ENCODE data around the gene MCF2L2.
"Not testable (repeated sequence)": the region's sequence is repeated elsewhere in the genome, so short reads cannot be mapped to it uniquely, and the experiment has no call there.

The MCF2L2 gene

GRCh38 chr3:183167975-183168374 lies 260.4 kb downstream of the MCF2L2 start:
- not testable (repeated sequence) for DNase-seq (ENCODE audit: low read depth in 2 of 2)

GRCh38 chr3:183163563-183163962 lies 264.9 kb downstream of the MCF2L2 start:
- DNase-seq (ENCODE audit: low read depth in 2 of 2): no peak

DNA sequence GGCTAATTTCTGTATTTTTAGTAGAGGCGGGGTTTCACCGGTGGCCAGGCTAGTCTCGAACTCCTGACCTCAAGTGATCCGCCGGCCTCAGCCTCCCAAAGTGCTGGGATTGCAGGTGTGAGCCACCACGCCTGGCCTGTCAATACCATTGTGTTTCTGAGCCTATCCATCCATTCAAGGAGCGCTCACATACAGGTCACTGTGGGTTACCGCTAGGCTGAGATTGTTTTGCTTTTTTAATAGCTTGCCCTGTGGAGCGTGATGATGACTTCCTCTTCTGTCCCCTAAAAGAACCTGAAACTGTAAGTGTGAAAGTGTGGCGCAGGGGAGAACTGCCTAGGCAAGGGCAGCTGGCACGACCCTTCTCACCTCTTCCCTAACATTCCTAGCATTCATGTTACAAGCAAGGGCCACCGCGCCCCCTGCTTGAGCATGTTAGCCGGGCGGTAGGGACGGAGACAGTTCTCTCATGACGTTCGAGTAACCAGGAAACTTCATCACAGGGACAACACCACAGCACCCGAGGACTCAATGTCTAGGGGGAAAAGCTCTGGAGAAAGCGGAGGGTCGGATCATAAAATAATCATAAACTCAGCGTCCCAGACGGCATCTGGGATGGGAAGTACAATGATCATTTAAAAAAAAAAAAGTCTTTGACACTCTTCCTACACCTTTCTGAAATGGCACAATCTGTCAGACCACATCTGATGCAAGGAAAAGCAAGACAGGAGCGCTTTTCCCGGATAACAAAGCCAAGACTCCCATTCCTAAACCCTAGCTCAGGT lies 266.7 kb downstream of the MCF2L2 start:
- DNase-seq (ENCODE audit: low read depth in 2 of 2): no peak

DNA sequence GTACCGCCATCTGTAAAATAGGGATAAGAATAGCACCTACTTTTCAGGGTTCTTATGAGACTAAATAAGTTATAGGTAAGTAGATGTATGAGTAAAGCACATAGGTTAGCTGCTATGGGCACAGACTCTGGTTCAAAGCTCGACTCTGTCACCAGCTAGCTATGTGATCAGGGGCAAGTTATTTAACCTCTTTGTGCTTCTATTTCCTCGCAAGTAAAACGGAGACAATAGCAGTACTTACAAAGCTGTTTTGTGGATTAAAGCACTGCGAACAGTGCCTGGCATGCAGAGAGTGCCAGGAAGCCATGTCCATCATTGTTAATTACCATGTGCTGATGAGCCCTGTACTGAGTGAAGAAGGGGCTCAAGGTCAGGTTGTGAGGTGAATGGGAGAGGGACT lies 267.8 kb downstream of the MCF2L2 start:
- no peak for DNase-seq (ENCODE audit: low read depth in 2 of 2)

DNA sequence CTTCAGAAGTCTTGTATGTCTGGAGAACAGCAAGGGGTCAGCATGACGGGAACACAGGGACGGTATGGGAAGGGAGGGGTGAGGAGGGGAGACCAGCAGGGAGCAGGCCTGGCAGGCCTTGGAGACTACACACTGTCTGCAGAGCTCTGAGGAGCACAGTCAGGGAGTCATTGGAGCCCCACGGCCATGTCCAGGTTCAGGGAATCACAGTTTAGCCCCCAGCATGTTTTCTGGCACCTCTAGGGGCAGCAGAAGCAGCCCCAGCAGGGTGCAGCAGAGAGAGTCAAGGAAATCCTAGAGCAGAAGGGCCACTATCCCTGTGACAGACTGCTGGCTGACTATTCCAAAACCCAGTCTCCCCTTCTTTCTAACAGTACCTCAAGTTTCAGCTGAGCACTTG lies 269.1 kb downstream of the MCF2L2 start:
- DNase-seq (ENCODE audit: low read depth in 2 of 2): no peak

GRCh38 chr3:183158551-183159006 lies 269.8 kb downstream of the MCF2L2 start:
- DNase-seq (ENCODE audit: low read depth in 2 of 2): peak in 1 of 2 donors; percentile 52

DNA sequence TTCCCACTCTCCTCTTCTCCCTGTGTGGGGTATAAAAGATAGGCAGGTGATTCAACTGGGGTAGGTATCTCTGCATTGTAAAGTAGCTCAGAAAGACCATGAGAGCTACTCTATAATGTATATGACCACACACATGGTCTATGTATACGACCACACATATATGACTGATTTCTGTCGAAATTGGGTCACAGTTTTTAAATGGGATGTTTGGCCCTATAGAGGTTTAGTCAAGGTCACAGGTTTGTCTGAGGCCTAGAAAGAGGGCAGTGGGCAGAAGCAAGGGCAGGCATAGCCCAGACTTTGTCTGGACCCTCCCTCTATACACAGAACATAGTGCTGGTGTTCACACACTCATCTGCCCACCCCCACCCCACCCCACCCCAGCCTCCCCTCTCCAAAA lies 270.3 kb downstream of the MCF2L2 start:
- no peak for DNase-seq (ENCODE audit: low read depth in 2 of 2)

DNA sequence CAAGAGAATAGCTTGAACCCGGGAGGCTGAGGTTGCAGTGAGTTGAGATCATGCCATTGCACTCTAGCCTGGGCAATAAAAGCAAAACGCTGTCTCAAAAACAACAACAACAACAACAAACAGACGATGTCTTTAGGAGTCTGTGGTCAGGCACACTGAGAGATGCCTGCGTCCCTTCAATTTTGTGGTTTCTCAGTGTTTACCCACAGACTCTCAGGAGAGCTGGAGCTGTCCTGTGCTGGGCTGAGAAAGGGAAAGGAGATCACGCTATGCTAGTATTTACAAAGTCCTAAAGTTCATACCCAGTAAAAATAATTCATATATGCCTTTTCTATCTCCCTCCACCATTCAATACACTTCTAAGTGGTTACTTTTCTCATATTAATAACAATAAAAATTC lies 272.2 kb downstream of the MCF2L2 start:
- no peak for DNase-seq (ENCODE audit: low read depth in 2 of 2)

GRCh38 chr3:183155499-183155898 lies 272.9 kb downstream of the MCF2L2 start:
- no peak for DNase-seq (ENCODE audit: low read depth in 2 of 2)

DNA sequence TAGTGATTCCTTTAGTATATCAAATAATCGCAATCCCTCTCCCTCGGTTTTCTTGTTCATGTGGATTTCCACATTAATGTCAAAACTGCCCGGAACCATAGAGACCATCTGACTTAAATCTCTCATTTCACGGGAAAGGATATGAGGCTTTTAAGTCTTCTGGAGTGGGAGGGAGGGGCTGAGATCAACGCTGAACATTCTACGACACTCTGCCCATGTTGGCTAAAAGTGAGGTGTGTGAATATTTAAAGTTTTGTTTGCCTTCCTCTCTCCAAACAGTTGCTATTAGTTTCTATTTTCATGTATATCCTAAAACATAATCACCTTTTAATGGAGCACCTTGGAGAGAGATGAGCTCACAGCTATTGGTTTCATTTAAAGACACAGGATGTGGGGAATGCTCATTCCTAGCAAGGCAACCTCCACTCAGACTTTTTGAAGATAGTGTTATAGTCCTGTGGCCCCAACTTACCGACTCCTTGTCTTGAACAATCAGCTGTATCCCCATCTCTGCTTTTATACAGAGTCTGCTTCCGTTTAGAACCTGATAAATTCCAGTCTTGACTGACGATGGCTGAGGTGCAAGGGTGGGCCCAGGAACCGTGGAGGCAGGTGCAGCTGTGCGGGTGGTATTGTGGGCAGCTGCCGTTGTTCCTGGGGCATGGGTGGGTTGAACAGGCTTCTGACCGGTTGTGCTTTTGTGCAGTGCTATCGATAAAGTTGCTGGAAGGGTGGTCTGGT lies 275.0 kb downstream of the MCF2L2 start:
- DNase-seq (ENCODE audit: low read depth in 2 of 2): no peak

DNA sequence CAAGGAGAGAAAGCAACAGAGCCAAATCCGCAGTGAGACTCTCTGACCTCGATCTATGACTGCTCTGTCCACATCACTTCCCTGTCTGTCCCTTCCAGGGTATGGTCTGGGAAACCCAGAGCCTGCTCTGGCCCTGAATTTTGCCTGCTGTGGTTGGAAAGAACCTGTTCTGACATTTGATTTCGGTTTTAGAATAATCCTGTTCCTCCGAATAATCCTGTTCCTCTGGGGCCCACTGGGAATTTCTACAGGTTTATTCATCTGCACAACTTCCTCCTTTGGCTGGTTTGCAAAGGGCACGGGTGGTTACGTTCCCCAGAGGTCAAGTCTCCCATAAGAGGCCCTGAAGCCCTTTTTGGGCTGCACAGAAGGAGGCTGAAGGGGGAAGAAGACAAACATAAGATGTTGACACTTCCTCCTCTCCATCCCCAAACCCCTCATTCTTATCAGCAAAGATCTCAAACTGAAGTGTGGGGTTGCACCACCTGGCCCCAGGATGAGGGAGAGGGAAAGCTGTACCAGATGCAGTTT lies 276.5 kb downstream of the MCF2L2 start:
- DNase-seq (ENCODE audit: low read depth in 2 of 2): no peak

- no peak for DNase-seq (ENCODE audit: low read depth in 2 of 2)
Measured at GRCh38 chr3:183151086-183151485, 277.3 kb downstream of the MCF2L2 start.

GRCh38 chr3:183149915-183150750 lies 278.3 kb downstream of the MCF2L2 start:
- DNase-seq (ENCODE audit: low read depth in 2 of 2): no peak

DNA sequence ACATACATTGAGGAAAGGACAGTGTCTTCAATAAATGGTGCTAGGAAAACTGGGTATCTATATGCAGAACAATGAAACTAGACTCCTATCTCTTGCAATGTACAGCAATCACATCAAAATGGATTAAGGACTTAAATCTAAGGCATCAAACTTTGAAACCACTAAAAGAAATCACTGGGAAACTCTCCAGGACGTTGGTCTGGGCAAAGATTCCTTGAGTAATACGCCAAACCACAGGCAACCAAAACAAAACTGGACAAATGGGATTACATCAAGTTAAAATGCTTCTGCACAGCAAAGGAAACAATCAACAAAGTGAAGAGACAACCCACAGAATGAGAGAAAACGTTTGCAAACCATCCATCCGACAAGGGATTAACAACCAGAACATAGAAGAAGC lies 280.4 kb downstream of the MCF2L2 start:
- no peak for DNase-seq (ENCODE audit: low read depth in 2 of 2)

- DNase-seq (ENCODE audit: low read depth in 2 of 2): no peak
Measured at GRCh38 chr3:183144363-183144762, 284.1 kb downstream of the MCF2L2 start.

DNA sequence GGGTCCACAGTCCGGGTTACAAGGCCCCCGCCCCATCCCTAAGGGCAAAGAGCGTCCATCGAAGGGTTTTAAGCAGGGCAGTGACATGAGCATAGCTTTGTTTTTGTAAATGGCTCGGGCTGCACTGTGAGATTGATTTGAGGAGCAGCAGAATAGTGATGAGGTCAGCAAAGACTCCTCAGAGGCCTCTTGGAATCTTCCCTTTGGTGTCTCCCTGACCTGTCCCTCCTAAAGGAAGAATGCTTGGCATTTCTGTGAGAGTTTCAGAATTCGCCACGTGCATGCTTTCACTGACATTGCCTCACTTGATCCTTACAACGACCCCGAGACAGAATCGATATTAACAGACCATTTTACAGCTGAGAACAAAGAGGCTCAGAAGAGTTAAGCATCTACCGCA lies 286.2 kb downstream of the MCF2L2 start:
- DNase-seq (ENCODE audit: low read depth in 2 of 2): no peak

DNA sequence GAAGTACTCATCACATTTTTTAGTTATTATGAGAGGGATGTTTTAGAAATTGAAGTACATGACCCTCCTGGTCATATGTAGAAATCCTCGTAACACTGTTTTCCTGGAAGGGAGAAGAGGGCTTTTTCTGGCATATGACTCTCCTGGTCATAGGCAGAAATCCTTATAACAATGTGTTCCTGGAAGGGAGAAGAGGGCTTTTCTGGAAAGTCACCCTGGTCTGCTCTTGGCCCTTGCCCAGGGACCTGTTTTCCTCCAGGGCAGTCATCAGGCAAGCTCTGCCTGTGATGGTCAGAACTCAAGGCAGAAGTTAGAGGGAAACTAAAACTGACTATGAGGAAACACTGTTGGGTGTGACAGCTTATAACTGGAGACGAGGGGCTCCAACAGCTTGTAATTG lies 293.6 kb downstream of the MCF2L2 start:
- no peak for DNase-seq (ENCODE audit: low read depth in 2 of 2)

- DNase-seq (ENCODE audit: low read depth in 2 of 2): no peak
Measured at GRCh38 chr3:183132409-183132808, 296.0 kb downstream of the MCF2L2 start.

GRCh38 chr3:183131735-183132134 lies 296.7 kb downstream of the MCF2L2 start:
- no peak for DNase-seq (ENCODE audit: low read depth in 2 of 2)

DNA sequence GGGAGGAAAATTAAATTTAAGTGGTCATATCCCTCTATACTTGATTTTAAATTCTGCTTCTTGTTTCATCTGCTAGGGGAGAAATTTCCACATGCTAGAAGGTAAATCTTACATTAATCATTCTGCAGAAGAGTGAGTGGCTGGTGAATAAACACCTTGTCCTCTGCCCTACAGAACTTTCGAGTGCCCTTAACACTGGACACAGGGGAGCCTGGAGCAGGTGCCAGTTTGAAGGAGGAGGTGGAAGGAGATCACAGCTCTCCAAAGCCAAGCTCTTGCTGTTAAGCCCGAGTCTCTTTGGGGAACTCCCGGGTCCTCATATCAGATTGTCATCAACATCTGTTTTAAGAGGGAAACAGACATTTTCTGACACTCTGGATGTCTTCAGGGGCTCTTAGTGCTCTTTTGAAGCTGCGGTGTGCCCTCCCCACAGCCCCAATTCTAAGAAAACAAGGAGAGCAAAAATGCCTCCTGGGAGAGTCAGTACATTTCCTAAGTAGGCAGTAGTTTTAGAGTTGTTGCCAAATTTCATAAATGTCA lies 297.2 kb downstream of the MCF2L2 start:
- no peak for DNase-seq (ENCODE audit: low read depth in 2 of 2)

DNA sequence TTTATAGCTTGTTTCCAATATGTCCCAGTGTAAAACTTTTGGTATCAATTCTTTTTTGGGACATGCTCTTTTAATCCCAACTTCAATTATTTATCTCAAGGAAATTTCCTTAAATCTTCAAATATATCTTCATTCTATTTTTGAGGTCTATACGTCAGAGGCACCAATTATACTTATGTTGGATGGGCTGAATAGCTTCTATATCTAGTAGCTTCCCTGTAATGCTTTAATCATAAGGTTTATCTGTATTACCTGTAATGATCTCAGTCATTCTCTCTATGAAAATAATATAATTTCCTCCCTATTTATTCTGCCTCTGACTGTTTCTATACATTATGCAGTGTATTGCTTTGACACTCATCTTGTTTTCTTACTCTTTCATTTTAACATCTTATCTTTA lies 299.2 kb downstream of the MCF2L2 start:
- DNase-seq (ENCODE audit: low read depth in 2 of 2): no peak

GRCh38 chr3:183128709-183129108 lies 299.7 kb downstream of the MCF2L2 start:
- DNase-seq (ENCODE audit: low read depth in 2 of 2): no peak

Measured in stimulated activated CD4-positive, alpha-beta T cell treated with anti-CD3 and anti-CD28 coated beads, Interleukin-4, amount 100 ng/mL, for 48 hours (primary cell).